Activated CD4-positive, alpha-beta memory T cell treated with anti-CD3 and anti-CD28 coated beads for 36 hours (primary cell): Measurements from ENCODE around the gene MUC2. TPM values are rescaled to one million over a fixed set of nuclear protein-coding genes. Genes with fewer than 3 reads are reported as not detected.

Source experiments
- CTCF ChIA-PET: fragments of 350-600 bp; sonication (Branson Sonifier 250); formaldehyde crosslinking; loops from one replicate; lab custom pipeline; 2021; ENCODE audit warnings: antibody characterized with exemption, inconsistent platforms; lab: Charles Lee
- POLR2A ChIA-PET: fragments of 350-600 bp; sonication (Branson Sonifier 250); formaldehyde crosslinking; loops from one replicate; lab custom pipeline; 2021; ENCODE audit warnings: antibody characterized with exemption; lab: Charles Lee
- DNase-seq: peaks from one replicate; pipeline ENCODE4 v3.0.0-alpha.2; 2020
- H3K27ac Mint-ChIP-seq: one replicate; pipeline ENCODE4 v1.8.0; 2021; ENCODE audit warnings: mixed read lengths
- H3K27me3 Mint-ChIP-seq: one replicate; pipeline ENCODE4 v1.8.0; 2021; ENCODE audit warnings: mixed read lengths
- H3K36me3 Mint-ChIP-seq: one replicate; pipeline ENCODE4 v1.8.0; 2021; ENCODE audit warnings: mixed read lengths
- H3K4me1 Mint-ChIP-seq: one replicate; pipeline ENCODE4 v1.8.0; 2021; ENCODE audit warnings: low read depth, mixed read lengths
- H3K4me3 Mint-ChIP-seq: one replicate; pipeline ENCODE4 v1.8.0; 2021; ENCODE audit warnings: mild to moderate bottlenecking, mixed read lengths
- H3K9me3 Mint-ChIP-seq: one replicate; pipeline ENCODE4 v1.8.0; 2021; ENCODE audit warnings: mixed read lengths
- intact Hi-C: fragments of 100-400 bp; cut with micrococcal nuclease; formaldehyde crosslinking; loops from one replicate; pipeline ENCODE4 v1.15.1; 2023
- total RNA-seq, 2 experiments: library from RNA; stranded (reverse); gene quantifications; one replicate each; pipeline ENCODE4 v1.2.3, GENCODE V29; 2021

MUC2 gene
- total RNA-seq, 2 experiments from 2014 or later, result not detected

DNA sequence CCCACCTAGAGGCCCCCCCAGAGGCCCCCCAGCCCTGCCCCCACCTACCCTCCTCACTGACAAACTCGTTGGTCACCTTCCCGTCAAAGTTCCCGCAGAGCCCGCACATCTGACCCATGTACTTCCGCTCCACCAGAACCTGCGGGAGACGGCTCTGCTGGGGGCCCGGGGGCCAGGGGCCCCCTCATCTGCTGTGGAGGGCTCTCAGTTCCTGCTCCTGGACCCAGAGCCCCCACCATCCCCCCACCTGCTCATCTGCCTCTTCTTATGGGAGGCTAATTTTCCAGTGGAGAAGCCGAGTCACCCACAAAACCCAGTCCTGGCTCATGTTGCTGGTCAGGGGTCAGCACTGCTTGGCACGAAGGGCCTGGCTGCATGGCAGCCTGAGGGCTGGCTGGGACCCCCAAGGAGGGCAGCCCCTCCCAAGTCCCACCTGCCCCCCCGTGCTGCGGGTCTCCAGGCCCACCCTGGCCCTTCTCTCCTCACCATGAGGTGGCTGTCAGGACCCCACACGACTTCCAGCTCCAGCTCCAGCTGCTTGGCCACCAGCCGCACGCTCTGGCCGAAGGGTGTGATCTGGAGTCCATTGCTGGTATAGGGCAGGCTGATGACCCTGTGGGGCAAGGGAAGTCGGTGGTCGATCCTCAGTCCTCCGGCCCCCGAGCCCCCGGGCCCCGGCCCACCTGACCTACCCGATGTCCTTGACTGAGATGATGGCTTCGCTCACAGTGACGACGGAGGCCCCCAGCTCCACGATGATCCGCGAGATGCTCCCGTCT lies 43.4 kb upstream of the MUC2 start:
- Mint-ChIP-seq H3K36me3 (no peaks in the 10 kb centered on the region), H3K27ac (no peak overlapping the region), H3K9me3 (peaks cover 6% of the 10 kb centered on the region), H3K27me3 (no peaks in the 10 kb centered on the region), H3K4me1 (no peaks in the 10 kb centered on the region), H3K4me3 (no peak overlapping the region)
- no peak for DNase-seq
- POLR2A ChIA-PET, result no interaction called here
- intact Hi-C loops, result no loop called here
- CTCF ChIA-PET, result no interaction called here

DNA sequence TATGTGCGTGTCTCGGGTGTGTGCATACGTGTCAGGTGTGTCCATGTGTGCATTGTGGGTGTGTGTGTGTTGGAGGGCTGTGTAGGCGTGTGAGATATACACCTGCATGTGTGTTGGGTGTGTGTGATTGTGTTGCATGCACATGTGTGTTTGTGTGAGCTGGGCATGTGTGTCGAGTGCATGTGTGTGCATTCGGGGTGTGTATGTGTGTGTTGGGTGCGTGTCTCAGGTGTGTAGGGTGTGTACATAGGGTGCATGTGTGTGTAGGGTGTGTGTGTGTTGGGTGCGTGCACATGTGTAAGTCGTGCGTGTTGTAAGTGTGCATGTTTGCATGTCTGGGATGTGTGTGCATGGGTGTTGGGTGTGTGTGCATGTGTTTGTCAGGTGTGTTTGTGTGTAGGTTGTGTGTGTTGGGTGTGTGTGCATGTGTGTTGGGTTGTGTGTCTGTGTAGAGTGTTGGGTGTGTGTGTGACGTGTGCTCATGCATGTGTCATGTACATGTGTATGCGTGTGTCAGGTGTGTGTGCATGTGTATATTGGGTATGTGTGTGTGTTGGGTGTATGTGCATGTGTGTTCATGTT lies 42.3 kb upstream of the MUC2 start:
- ChIA-PET CTCF (interaction anchor here (0.6 kb wide), 1 partner anchor 21 kb away, joined by 3 read pairs; no protein-coding TSS in a partner anchor), POLR2A (no interaction called here)
- intact Hi-C loops, result no loop called here
- Mint-ChIP-seq H3K27me3 (no peaks in the 10 kb centered on the region), H3K27ac (no peak overlapping the region), H3K4me1 (no peaks in the 10 kb centered on the region), H3K36me3 (no peaks in the 10 kb centered on the region), H3K9me3 (peaks cover 6% of the 10 kb centered on the region), H3K4me3 (no peak overlapping the region)
- no peak for DNase-seq

- Mint-ChIP-seq H3K4me3 (no peak overlapping the region), H3K36me3 (no peaks in the 10 kb centered on the region), H3K27ac (no peak overlapping the region), H3K9me3 (peaks cover 6% of the 10 kb centered on the region), H3K27me3 (no peaks in the 10 kb centered on the region), H3K4me1 (no peaks in the 10 kb centered on the region)
- POLR2A ChIA-PET, result no interaction called here
- CTCF ChIA-PET, result no interaction called here
- intact Hi-C loops, result no loop called here
- DNase-seq, result no peak
Measured at GRCh38 chr11:1033016-1033798, 41.5 kb upstream of the MUC2 start.

DNA sequence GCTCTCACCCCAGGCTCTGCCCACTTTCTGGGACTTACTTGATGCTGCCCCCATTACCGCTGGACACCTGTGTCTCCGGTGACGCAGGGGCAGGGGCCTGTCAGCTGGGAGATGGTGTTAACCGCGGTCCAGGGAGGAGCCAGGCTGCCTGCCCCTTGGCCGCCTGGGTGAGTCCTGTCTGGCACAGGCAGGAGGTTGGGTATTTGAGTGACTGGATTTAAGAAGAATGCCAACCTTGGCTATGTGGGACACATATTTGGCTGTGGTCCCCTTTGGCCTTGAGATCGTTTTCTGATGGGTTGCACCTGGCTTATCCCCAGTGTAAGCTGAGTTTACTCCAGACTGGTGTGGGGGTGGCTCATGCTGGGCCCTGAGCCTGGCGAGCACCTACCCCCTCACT lies 40.7 kb upstream of the MUC2 start:
- intact Hi-C loops, result no loop called here
- POLR2A ChIA-PET, result no interaction called here
- no peak for DNase-seq
- Mint-ChIP-seq H3K27me3 (no peaks in the 10 kb centered on the region), H3K9me3 (peaks cover 6% of the 10 kb centered on the region), H3K4me1 (no peaks in the 10 kb centered on the region), H3K27ac (no peak overlapping the region), H3K36me3 (no peaks in the 10 kb centered on the region), H3K4me3 (no peak overlapping the region)
- CTCF ChIA-PET, result no interaction called here

GRCh38 chr11:1034456-1035295 lies 40.0 kb upstream of the MUC2 start:
- Mint-ChIP-seq H3K4me1 (no peaks in the 10 kb centered on the region), H3K27ac (no peak overlapping the region), H3K27me3 (no peaks in the 10 kb centered on the region), H3K36me3 (no peaks in the 10 kb centered on the region), H3K4me3 (no peak overlapping the region), H3K9me3 (peaks cover 6% of the 10 kb centered on the region)
- POLR2A ChIA-PET, result no interaction called here
- intact Hi-C loops, result no loop called here
- no peak for DNase-seq
- CTCF ChIA-PET, result no interaction called here

DNA sequence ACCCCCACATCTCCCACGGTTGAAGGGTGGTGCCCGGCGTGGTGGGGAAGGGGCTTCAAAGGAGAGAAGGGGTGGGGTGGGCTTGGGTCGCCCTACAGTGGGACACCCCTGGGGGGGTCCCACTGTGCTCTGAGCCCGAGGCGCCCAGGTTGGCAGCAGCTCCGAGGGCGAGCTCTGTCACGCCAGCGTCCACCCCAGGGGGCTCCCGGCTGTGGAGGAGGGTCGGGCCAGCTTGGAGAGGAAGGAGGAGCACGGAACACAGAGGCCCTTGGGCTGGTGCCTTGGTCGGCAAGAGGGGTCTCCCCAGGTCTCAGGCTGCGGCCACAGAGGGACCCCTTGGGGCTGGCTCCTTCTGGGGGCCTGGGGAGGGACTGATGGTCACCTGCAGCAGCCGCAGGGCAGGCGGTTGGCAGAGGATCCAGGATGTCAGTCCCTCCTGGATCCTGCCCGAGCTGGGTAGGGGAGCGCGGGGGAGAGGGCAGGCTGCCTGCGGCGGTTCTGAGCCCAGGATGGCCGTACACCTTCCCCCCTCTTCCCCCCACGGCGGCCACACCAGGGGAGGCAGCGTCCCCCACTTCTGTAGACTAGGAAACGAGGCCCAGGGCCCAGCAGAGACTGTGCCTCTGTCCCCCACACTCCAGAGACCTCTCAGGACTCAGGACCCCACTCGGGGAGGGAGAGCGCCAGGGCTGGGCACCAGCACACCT lies 38.9 kb upstream of the MUC2 start:
- POLR2A ChIA-PET, result no interaction called here
- no peaks in the 10 kb centered on the region for H3K36me3 Mint-ChIP-seq
- H3K27me3 Mint-ChIP-seq, result no peaks in the 10 kb centered on the region
- no peak overlapping the region for H3K27ac Mint-ChIP-seq
- CTCF ChIA-PET, result no interaction called here
- intact Hi-C loops, result no loop called here
- no peaks in the 10 kb centered on the region for H3K4me1 Mint-ChIP-seq
- no peak for DNase-seq
- no peak overlapping the region for H3K4me3 Mint-ChIP-seq
- peaks cover 6% of the 10 kb centered on the region for H3K9me3 Mint-ChIP-seq

DNA sequence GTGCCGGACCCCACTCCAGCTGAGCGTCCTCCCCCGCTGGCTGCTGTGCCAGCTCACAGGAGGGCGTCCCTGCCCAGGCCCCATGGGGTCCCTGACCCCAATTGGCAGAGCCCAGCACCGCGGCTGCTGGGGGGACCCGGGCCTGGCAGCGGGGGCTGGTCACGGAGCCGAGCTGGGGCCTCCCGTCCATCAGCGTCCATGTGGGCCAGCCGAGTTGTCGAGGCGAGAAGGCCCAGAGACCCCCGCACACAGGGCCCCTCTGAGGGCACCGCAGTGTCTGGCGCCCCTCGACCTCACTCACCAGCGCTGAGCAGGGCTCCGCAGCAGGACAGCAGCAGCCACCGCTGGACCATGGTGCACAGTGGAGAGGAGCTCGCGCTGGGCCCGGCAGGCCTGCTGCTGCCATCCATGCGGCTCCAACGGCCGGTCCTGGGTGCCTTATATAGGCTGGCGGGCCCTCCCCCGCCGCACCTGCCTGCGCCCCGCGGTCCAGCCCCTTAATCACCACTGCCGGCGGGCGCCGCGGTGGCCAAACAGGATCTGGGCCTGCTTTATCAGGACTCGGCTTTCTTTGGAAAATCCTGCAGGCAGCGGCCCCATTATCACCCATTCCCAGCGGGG lies 38.3 kb upstream of the MUC2 start, which contains the start of gene MUC6:
Gene MUC6, minus strand, starts transcription at position 416 of the 621 bp plus-strand sequence. Its CDS starts 63 bp downstream, at position 353.
- H3K4me3 Mint-ChIP-seq, result no peak within 1 kb of the TSS
- H3K36me3 Mint-ChIP-seq, result no peaks in the 10 kb centered on the region
- no peaks in the 10 kb centered on the region for H3K27me3 Mint-ChIP-seq
- no peak within 1 kb of the TSS for H3K27ac Mint-ChIP-seq
- intact Hi-C loops, result no loop called here
- no peak for DNase-seq
- CTCF ChIA-PET, result no interaction called here
- POLR2A ChIA-PET, result no interaction called here
- no peaks in the 10 kb centered on the region for H3K4me1 Mint-ChIP-seq
- H3K9me3 Mint-ChIP-seq, result peaks cover 6% of the 10 kb centered on the region

DNA sequence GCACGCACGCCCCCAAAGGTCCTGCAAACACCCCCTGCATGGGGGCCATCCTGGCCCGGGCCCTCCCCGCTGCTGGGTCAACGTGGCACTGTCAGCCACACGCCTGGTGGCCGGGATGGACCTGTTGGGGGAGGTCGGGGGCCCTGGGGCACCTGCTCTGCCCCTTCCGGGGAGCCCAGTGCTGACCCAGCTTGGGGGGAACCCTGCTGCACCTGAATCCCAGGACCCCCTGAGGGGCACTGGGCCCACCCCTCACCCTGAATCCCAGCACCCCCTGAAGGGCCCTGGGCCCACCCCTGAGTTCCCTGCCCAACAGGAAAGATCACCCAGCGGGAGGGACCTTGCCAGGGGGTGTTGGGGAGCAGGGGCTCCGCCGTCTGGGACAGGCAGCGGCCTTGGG lies 37.7 kb upstream of the MUC2 start:
- POLR2A ChIA-PET, result no interaction called here
- H3K4me1 Mint-ChIP-seq, result no peaks in the 10 kb centered on the region
- no peaks in the 10 kb centered on the region for H3K27me3 Mint-ChIP-seq
- no peaks in the 10 kb centered on the region for H3K36me3 Mint-ChIP-seq
- H3K9me3 Mint-ChIP-seq, result peaks cover 6% of the 10 kb centered on the region
- CTCF ChIA-PET, result no interaction called here
- H3K4me3 Mint-ChIP-seq, result no peak overlapping the region
- intact Hi-C loops, result no loop called here
- DNase-seq, result no peak
- no peak overlapping the region for H3K27ac Mint-ChIP-seq

DNA sequence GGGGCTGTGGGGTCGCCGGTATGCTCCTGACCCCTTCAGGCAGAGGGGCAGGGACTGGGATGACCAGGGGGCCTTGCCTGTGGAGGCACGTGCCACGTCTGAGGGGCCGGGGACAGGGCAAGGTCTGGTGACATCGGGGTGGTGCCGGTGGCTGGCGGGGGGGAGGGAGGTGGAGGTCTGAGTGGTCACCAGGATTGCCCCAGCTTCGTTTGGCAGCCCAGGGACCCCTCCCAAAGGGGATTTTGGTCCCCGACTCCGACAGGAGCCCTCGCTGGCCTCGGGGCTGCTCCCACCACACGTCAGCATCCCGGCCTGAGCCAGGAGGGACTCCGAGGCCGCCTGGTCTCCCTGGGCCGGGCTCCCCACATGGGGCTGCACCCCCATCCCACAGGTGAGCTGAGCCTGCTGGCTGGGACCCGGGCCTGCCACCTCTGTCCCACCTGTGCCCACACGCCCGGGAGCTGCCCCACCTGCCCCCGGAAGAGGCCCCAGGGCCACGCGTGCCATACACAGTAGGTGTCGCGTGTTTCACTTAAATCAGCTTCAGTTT lies 37.1 kb upstream of the MUC2 start:
- intact Hi-C loops, result no loop called here
- POLR2A ChIA-PET, result no interaction called here
- no peaks in the 10 kb centered on the region for H3K36me3 Mint-ChIP-seq
- no peaks in the 10 kb centered on the region for H3K4me1 Mint-ChIP-seq
- CTCF ChIA-PET, result no interaction called here
- H3K4me3 Mint-ChIP-seq, result no peak overlapping the region
- H3K27me3 Mint-ChIP-seq, result no peaks in the 10 kb centered on the region
- H3K27ac Mint-ChIP-seq, result no peak overlapping the region
- no peak for DNase-seq
- peaks cover under 1% of the 10 kb centered on the region for H3K9me3 Mint-ChIP-seq

DNA sequence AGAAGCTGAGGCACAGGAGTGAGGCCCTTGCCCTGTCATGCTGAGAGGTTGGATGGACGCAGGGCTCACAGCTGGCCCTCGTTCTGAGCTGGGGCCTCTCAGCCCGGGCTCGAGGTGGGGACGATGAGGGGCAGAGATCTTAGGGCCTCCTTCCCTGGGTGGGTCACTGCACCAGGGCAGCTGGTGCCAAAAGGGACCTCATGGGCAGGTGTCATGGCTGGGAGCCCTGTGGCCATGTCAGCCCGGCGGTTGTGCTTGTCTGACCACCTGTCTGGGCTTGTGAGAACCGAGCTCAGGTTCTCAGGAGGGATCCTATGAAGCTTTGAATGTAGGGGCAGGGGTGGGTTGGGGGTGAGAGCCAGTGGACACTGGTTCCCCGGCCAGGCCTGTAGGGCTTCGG lies 36.3 kb upstream of the MUC2 start:
- DNase-seq, result no peak
- POLR2A ChIA-PET, result no interaction called here
- intact Hi-C loops, result no loop called here
- no peaks in the 10 kb centered on the region for H3K27me3 Mint-ChIP-seq
- no peaks in the 10 kb centered on the region for H3K36me3 Mint-ChIP-seq
- H3K4me1 Mint-ChIP-seq, result no peaks in the 10 kb centered on the region
- H3K4me3 Mint-ChIP-seq, result no peak overlapping the region
- no peaks in the 10 kb centered on the region for H3K9me3 Mint-ChIP-seq
- CTCF ChIA-PET, result no interaction called here
- no peak overlapping the region for H3K27ac Mint-ChIP-seq

- Mint-ChIP-seq H3K4me1 (no peaks in the 10 kb centered on the region), H3K27me3 (no peaks in the 10 kb centered on the region), H3K4me3 (no peak overlapping the region), H3K9me3 (no peaks in the 10 kb centered on the region), H3K36me3 (no peaks in the 10 kb centered on the region), H3K27ac (no peak overlapping the region)
- no peak for DNase-seq
- intact Hi-C loops, result no loop called here
- CTCF ChIA-PET, result no interaction called here
- POLR2A ChIA-PET, result no interaction called here
Measured at GRCh38 chr11:1038921-1039320, 35.8 kb upstream of the MUC2 start.
